ENCODE results near the gene PHC2.
A peak's percentile ranks its signal among the peaks of the same experiment; 100 is the strongest.

The PHC2 gene

DNA sequence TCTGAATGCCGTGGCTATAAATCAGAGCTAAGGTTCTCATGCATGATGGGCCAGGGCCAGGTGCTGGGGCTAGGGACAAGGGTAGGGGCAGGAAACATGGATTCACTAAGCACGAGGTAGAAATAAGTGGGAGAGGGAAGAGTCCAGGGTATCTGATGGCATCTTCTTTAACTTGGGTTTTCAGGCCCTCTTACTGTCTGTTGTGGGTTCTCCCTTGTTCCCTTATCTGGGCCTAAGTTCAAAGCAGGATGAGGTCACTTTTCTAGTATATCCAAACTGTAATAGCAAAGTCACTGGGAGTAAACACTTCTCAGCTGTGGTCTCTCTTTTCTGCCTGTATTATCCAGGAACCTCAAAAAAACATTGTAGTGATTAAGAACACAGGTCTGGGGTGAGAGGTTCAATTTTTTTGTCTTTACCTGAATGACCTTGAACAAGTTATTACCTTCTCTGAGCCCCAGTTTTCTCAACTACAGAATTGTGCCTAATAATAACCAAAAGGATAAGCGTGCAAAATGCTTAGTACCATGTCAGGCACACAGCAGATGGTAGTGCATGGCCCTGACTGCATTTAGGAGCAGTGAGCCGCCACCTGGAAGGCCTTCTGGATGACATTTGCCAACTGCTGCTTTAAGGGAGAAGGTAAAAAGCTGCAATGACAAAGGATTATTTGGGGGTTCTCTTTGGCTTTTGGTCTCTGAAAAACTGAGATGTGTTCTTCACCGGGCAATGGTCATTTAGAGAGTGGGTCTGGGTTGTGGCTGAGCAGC lies 56.4 kb downstream of the PHC2 start:
- intact Hi-C loops (cut with DNase I) = loop anchor here (5.0 kb wide), 1 partner anchor 88 kb away; no protein-coding TSS in a partner anchor
- DNase-seq = peak in 1 of 10 donors; percentile 17

DNA sequence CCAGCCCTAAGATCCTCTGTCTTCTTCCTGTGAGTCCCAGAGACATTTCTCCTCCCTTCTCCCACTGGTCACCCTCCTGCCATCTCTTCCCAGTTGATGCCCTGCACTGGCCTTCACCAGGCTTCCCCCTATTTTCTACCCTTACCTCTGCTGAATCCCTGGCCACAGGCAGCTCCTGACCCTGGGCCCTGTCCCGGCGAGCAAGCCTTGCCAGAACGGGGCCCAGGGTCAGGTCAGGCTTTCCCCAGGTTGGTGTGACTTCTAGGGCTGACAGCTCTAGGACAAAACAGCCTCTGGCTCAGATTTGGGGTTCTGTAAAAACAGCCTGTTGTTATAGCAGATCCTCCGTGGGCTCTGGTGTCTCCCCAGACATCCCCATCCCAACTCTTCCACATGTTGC lies 57.3 kb downstream of the PHC2 start:
- intact Hi-C loops (cut with DNase I) = loop anchor here (5.0 kb wide), 1 partner anchor 89 kb away; no protein-coding TSS in a partner anchor

DNA sequence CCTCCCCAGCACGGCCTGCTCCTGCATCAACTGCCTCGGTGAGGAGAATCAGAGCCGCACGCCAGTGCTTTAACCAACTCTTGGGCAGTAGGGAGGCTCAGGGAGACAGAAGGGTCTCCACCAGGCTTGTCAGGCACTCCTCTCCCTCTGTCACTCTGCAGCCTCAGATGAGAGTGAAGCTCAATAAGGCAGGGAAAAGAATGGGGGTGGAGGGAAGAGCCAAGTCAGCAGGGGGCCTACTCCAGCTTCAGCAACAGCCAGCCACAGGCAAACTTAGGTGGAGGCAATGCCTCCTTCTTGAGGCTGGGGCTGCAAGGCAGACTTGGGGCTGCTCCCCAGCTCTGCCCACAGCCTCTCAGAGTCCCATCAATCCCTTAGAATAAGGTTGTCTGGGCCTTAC lies 58.2 kb downstream of the PHC2 start:
- intact Hi-C loops (cut with DNase I) = loop anchor here (5.0 kb wide), 1 partner anchor 90 kb away; no protein-coding TSS in a partner anchor

More for the DNA sequence above, 57.3 kb downstream of the PHC2 start:
- DNase-seq = no peak

DNA sequence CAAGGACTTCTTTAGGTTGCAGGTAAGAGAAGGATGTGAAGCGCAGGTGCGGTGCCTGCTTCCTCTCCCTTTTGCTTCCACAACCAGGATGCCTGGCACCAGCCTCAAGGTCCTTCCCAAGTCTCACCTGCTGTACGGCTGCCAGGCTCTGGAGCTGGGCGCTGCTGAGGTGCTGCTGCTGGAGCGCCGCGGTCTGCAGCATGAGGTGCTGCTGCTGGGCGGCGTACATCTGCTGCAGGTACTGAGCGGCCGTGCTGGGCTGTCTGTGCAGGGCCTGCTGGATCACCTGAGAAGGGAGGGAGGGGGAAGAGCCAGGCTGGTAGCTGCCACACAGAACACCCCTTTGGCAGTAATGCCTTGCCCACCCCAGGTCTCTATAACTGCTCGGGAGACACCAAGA lies 58.7 kb downstream of the PHC2 start:
- peak in 1 of 10 donors; percentile 75 for DNase-seq
- intact Hi-C loops (cut with DNase I) = loop anchor here (5.0 kb wide), 1 partner anchor 90 kb away; no protein-coding TSS in a partner anchor

More for the DNA sequence above, 58.2 kb downstream of the PHC2 start:
- peak in 1 of 10 donors; percentile 79 for DNase-seq

DNA sequence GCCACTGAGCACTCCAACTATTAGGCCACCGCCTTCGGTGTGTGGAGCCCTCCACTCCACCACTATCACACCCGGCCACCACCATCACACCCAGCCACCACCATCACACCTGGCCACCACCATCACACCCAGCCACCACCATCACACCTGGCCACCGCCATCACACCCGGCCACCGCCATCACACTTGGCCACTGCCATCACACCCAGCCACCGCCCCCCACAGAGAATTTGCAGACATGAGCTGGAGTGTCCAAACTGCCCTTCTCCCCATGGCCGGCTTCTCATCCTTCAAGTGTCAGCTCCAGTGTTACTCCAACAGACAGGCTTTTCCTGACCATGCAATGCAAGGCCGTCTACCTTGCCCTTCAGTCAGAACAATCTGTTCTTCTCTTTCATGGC lies 59.6 kb downstream of the PHC2 start:
- intact Hi-C loops (cut with DNase I) = loop anchor here (5.0 kb wide), 1 partner anchor 91 kb away; no protein-coding TSS in a partner anchor
- DNase-seq = peak in 1 of 10 donors; percentile 63

DNA sequence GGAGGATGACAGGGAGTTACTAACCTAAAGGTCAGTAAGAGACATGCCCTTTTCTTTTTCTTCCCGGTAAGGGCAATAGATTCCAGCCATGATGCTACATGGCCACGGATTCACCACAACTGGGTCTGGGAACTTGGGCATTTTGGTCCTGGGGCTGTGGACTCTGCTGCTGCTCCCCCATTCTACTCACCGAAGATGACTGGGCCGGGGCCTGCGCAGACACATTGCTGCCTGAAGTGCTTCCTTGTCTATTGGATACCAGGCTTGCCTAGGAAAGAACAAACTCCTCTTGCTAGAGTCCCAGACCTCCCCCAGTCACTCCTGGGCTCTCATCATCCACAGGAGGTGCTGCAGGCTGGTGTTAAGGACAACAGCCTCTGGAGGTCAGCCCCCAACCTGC lies 60.1 kb downstream of the PHC2 start:
- intact Hi-C loops (cut with DNase I) = loop anchor here (5.0 kb wide), 1 partner anchor 91 kb away; no protein-coding TSS in a partner anchor
- no peak for DNase-seq

DNA sequence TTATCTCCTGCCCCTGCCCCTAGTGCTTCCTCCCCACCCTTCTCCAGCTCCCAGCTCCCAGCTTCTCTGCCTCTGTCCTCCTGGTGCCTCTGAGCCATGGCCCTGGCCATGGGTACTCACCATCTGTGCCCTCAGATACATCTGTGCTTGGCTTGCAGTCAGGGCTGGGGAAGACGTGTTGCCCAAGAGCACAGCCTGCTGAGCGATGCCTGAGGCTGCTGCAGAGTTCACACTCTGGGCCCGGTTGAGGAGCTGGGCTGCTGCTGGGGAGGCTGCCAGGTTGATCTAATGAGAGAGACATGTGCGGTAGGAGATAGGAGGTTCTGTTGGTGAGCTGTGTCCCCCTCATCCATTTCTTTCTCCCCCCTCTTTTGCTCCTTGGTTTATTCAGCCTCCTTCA lies 60.6 kb downstream of the PHC2 start:
- intact Hi-C loops (cut with DNase I) = loop anchor here (5.0 kb wide), 1 partner anchor 92 kb away; no protein-coding TSS in a partner anchor
- DNase-seq = peak in 4 of 10 donors; percentile 47 to 93 (median 79)

DNA sequence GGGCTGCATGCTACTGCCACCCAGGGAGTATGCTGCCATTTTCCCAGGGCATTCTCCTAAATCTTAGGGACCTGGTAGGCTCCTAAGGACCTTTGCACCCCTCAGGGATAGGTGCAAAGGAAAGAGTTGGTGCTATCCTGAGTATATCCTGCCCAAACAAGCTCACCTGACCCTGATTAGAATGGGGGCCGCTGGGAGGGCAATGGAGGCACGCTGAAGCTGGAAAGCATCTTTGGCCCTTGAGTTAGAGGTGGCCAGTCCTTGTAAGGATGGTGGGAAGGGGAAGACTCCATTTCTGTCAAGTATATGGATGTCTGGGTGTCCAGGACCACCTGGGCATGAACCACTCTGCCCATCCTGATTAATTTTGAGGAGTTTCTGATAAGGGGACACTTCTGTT lies 61.1 kb downstream of the PHC2 start:
- intact Hi-C loops (cut with DNase I) = loop anchor here (5.0 kb wide), 3 partner anchors 63 to 103 kb away; partner anchors contain the start of genes PHC2 and ZSCAN20
- peak in 1 of 10 donors; percentile 67 for DNase-seq

DNA sequence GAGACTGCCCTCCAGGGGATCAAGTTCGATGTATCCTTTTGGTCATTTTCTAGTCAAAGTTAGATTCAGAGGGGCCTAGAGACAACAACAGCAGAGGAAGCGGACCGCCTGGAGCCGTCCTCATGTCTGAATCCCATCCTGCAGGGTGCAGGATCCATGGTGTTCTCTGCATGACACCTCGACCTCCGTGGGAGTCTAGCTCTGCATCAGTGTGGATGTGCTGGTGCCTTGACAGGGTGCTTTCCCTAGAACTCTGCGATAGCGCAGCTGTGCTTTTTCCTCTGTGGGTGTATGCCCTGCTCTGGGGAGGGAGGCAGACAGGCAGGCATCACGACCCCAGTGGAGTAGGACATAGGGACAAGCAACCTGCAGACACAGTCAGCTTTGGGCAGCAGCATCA lies 61.8 kb downstream of the PHC2 start:
- no peak for DNase-seq
- intact Hi-C loops (cut with DNase I) = loop anchor here (5.0 kb wide), 2 partner anchors 63 to 103 kb away; partner anchors contain the start of genes PHC2 and ZSCAN20

DNA sequence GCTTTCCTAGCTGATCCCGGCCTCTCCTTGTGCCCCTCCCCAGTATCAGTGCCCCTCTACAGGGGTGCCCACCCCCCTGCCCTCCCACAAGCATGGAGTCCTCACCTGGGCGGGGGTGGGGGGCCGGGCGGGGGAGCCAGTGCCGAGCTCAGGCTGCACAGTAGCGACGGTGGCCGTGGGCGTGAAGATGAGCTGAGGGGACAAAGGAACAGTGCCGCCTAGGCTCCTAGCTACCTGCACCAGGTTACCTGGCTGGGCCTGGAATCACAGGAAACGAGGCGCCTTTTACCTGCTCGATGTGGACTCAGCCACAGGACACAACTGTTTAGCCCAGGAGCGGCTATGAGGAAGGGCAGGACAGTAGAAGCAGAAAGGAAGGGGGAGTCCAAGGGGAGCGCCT lies 62.5 kb downstream of the PHC2 start:
- DNase-seq = no peak
- intact Hi-C loops (cut with DNase I) = loop anchor here (1.0 to 5.0 kb wide), 3 partner anchors 64 to 104 kb away; partner anchors contain the start of genes PHC2 and ZSCAN20

DNA sequence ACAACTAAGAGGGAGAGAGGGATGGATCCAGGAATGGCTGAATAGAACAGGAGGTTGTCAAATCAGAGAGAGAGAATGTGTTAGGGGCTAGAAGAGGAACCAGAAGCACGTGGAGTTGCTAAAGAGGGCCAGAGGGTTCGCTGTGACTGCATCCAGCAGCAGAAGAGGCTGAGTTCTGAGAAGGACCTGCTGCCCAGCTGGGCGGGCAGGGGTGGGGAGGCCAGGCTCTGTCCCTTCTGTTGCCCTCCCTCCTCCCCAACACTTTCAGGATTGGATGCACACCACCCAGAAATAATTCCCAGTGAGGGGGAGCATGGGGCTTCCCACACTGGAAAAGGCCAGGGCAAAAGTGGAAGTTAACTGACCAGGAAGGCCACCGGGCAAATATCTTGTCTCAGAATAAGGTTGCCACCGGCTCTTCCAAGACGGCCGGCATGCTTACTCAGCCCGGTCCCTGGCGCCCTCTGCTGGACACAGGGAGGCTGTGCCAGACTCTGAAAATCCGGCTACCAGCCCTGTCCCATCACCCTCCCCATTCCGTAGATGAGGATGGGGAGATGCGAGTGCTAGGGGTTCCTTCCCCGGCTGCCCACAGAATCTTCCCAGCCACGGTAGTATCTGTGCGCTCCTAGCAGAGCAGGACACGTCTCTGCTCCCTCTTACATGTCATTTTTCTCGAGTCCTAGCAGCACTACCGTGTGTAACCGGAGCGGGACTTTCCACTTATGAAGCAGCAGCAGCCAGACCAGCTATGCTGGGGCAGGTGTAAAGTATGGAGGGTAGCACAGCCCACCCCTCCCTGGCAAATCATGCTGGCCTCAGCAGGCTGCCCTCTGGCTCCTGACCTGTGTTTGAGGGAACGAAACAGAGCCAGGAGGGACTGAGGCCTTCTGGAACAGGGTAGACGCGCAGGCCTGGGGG lies 63.1 kb downstream of the PHC2 start:
- DNase-seq = peak; percentile 81 to 99 (median 93)
- intact Hi-C loops (cut with DNase I) = loop anchor here (1.0 to 5.0 kb wide), 3 partner anchors 65 to 105 kb away; partner anchors contain the start of genes PHC2 and ZSCAN20

DNA sequence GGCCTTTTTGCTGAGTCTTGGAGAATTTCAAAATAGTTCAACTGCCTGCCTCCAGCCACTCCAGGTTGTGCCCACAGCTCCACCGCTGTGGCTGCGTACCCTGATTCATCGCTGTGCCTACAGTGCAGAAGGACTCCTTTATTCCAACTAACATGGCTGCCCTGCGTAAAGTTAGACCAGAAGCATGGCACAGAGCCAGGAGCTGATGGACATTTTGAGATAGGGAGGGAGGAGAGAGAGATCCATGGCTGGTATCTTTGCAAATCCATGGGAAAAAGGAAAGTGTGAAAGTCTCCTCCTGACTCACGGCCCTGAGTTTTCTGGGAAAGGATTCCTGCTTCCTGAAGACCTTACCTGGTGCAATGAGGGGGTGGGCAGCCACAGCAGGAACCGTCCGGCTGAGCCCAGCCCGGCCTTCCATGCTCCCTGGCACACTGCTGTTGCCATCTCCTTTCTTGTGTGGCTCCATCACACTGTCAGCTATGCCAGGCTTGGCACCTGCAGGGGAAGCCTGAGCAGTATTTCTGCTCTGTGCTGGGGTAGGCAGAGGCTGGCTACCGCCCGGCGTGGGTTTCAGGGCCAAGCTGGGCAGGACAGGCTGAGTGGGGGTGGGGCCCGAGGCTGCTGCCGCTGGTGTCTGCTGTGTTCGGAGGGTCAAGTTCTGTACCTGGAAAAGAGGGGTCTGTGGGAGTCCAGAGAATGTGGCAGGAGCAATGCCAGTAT lies 64.0 kb downstream of the PHC2 start:
- intact Hi-C loops (cut with DNase I) = loop anchor here (5.0 kb wide), 2 partner anchors 65 to 105 kb away; partner anchors contain the start of genes PHC2 and ZSCAN20
- peak in 2 of 10 donors; percentile 85 to 89 for DNase-seq

DNA sequence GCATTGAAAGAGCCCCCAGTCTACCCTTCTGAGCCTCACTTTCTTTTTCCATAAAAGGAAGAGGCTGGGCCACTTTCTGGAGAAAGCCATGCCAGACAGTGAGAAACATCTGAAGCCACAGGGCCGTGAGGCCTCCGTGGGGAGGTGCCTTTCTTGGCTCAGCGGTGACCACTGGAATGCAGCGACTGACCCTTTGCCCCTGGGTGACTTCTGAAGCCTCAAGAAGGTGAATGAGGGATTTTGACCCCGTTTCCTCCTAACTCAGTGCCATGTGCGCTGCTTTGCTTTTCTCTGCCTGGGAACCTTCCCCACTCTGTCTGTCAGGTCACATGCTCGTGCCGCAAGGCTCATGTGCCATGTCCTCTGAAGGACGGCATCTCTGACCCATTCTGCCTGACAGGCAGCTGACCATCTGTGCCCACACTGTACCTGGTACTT lies 65.3 kb downstream of the PHC2 start:
- intact Hi-C loops (cut with DNase I) = loop anchor here (2.0 to 5.0 kb wide), 3 partner anchors 17 to 107 kb away; partner anchors contain the start of genes PHC2 and ZSCAN20
- peak in 1 of 10 donors; percentile 84 for DNase-seq

DNA sequence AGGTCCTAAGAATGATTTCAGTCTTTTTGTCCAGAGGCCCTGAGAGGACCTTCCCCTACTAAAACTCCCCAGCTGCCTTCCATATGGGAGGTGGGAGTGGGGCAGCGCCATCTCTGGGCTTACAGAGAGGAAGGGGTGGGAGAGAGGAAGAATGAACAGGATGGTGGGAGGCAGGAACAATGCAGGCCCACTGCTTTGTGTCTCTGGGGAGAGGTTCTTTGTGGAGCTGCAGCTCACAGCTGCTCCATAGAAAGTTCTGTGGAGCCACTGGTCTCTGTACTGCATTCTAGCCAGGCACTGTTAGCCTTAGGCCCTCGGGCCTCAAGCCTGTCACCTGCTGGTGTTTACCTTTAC lies 66.4 kb downstream of the PHC2 start:
- peak in 1 of 10 donors; percentile 80 for DNase-seq
- intact Hi-C loops (cut with DNase I) = loop anchor here (2.0 kb wide), 1 partner anchor 16 kb away; no protein-coding TSS in a partner anchor

DNA sequence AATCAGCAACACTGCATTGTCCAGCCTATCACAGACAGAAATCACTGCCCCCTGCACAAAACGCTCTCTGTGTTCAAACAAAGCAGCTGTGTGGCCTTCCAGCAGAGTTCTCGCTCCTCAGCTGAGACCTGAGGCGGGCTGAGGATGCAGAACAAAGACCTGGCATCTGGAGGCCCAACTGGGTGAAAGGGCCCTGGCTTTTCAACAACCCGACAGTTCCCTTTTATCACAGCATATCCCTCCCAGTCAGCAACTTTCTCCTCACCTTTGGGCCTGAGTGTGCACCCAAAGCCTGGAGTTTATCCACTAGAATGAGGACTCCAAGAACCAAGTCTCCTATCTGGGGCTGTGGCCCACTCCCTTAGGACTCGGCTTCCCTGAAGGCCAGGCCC lies 67.4 kb downstream of the PHC2 start:
- DNase-seq = peak in 7 of 10 donors; percentile 61 to 97 (median 76)
- intact Hi-C loops (cut with DNase I) = no loop called here

DNA sequence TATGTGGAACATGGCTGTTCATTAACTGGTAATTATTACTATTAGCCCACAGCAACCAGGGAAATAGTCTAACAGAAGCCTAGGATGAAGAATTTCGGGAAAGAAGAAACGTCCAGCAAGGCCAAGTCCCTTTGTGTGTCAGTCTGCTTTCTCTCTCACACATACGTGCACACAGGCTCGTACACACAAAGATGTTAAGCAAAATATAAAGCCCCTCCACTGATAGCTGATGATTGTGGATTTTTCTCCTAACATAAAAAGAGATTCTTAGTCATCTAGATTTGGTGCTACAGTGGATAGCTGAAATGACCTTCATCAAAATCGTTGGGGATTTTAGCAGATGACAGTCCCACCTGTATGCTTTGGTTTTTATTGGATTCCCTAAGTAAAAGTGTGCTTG lies 67.9 kb downstream of the PHC2 start:
- DNase-seq = no peak
- intact Hi-C loops (cut with DNase I) = no loop called here

DNA sequence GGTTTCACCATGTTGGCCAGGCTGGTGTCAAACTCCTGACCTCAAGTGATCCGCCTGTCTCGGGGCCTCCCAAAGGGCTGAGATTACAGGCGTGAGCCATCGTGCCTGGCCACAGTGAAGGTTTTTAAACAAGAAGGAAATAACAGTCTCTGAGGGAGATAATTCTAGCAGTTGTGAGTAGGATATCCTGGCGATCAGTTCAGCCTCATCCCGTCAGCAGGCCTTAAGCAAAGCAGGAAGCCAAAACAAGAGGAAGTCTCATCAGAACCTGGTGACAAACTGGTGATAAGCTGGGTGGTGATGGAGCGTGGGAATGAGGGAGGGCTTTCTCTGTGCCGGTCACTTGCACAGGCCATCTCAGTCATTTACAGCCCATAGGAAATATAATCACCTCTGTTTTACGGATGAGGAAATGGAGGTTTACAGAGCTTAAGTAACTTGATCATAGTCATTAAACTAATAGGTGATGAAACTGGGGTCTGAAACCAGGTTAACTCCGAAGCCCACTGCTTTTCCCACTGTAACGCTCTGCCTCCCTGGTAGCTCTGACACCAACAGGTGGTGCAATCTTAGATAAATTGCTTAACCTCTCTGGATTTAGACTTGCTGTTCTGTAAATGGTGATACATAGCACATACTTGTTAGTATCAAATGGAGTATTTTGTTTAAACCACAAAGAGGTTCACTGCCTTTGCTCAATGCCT lies 69.2 kb downstream of the PHC2 start:
- peak in 1 of 10 donors; percentile 37 for DNase-seq
- intact Hi-C loops (cut with DNase I) = no loop called here

DNA sequence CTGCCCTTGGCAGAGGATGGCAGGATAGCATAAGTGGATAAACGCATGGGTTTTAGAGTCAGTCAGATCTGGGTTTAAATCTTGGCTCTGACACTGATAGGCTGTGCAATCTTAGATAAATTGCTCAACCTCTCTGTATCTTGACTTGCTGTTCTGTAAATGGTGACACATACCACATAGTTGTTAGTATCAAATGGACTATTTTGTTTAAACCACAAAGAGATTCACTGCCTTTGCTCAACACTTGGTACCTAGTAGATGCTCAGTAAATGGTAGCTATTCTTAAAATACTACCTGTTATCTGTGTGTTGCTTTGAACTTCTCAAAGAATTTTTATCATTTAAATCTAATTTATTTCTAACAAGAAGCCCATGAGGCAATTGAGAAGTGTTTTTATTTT lies 70.5 kb downstream of the PHC2 start:
- intact Hi-C loops (cut with DNase I) = no loop called here
- no peak for DNase-seq

DNA sequence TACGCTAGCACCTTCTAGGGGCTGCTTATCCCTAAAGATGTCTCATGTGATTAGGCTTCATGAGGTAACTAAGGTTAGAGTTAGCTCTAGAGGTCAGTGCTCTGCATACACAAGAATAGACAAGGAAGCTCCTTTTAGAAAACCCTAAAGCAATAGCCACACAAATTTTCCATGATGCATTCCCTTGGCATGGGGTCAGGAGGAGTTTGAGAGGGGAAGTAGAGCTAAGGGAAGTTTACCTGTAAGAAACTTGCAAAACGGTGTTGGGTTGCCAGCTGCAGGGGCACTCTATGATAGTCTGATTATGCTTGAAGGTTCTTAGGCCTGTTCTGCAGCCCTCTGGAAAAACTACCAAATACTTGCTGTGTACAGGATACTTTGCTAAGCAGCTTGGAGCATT lies 71.0 kb downstream of the PHC2 start:
- intact Hi-C loops (cut with DNase I) = no loop called here
- DNase-seq = no peak

All from posterior cingulate gyrus (tissue), 11 donors.